GM12875 (cell line): ENCODE data around the gene SHROOM3.

Source experiments
- H3K4me3 ChIP-seq: one replicate; pipeline ENCODE4 v1.5.1; 2011; ENCODE audit warnings: low read depth, low read length, control low read depth
- CTCF ChIP-seq: IDR thresholded peaks from 2 replicates; pipeline ENCODE4 v1.5.1; 2011; ENCODE audit warnings: low read depth, mild to moderate bottlenecking, control low read depth, inconsistent platforms, low read length, moderate library complexity, borderline replicate concordance; ENCODE audit not compliant: insufficient read depth

SHROOM3 gene

GRCh38 chr4:76504613-76505465 lies 69.8 kb downstream of the SHROOM3 start:
- peak; percentile 26; the same call in 1 of the 2 replicates for TF ChIP-seq CTCF
- no peak overlapping the region for H3K4me3 ChIP-seq

GRCh38 chr4:76511947-76512346 lies 76.9 kb downstream of the SHROOM3 start:
- TF ChIP-seq CTCF: no peak
- no peak overlapping the region for H3K4me3 ChIP-seq

GRCh38 chr4:76513482-76513881 lies 78.5 kb downstream of the SHROOM3 start:
- no peak for TF ChIP-seq CTCF
- no peak overlapping the region for H3K4me3 ChIP-seq

- H3K4me3 ChIP-seq: no peak overlapping the region
- no peak for TF ChIP-seq CTCF
Observed at GRCh38 chr4:76514087-76514486, 79.1 kb downstream of the SHROOM3 start.

GRCh38 chr4:76515975-76516843 lies 81.2 kb downstream of the SHROOM3 start:
- TF ChIP-seq CTCF: no peak
- no peak overlapping the region for H3K4me3 ChIP-seq

- TF ChIP-seq CTCF: no peak
- no peak overlapping the region for H3K4me3 ChIP-seq
Observed at GRCh38 chr4:76518241-76518640, 83.2 kb downstream of the SHROOM3 start.
